Ishikawa (cell line): ENCODE measurements around the gene COL8A2.
A peak's percentile ranks its signal among the peaks of the same experiment; 100 is the strongest.

Experiments used
- CEBPB ChIP-seq: IDR thresholded peaks from 2 replicates; pipeline ENCODE4 v1.6.1; 2012
- CREB1 ChIP-seq: IDR thresholded peaks from 2 replicates; pipeline ENCODE4 v1.6.1; 2012; ENCODE audit warnings: low read depth
- EGR1 ChIP-seq: IDR thresholded peaks from 2 replicates; pipeline ENCODE4 v1.6.1; 2012
- EP300 ChIP-seq: IDR thresholded peaks from 2 replicates; pipeline ENCODE4 v1.6.1; 2012; ENCODE audit warnings: borderline replicate concordance
- FOXM1 ChIP-seq: IDR thresholded peaks from 2 replicates; pipeline ENCODE4 v1.6.1; 2012; ENCODE audit warnings: low read depth, borderline replicate concordance
- MAX ChIP-seq: IDR thresholded peaks from 2 replicates; pipeline ENCODE4 v1.6.1; 2012
- NFIC ChIP-seq: IDR thresholded peaks from 2 replicates; pipeline ENCODE4 v1.6.1; 2012
- RAD21 ChIP-seq: IDR thresholded peaks from 2 replicates; pipeline ENCODE4 v1.6.1; 2012; ENCODE audit warnings: low read depth
- REST ChIP-seq: IDR thresholded peaks from 2 replicates; pipeline ENCODE4 v1.6.1; 2012; ENCODE audit warnings: low read depth, mild to moderate bottlenecking
- TAF1 ChIP-seq: IDR thresholded peaks from 2 replicates; pipeline ENCODE4 v1.6.1; 2012; ENCODE audit warnings: low read depth, mild to moderate bottlenecking
- TCF12 ChIP-seq: IDR thresholded peaks from 2 replicates; pipeline ENCODE4 v1.6.1; 2012; ENCODE audit warnings: low read depth
- TEAD4 ChIP-seq: IDR thresholded peaks from 2 replicates; pipeline ENCODE4 v1.6.1; 2012
- USF1 ChIP-seq: IDR thresholded peaks from 2 replicates; pipeline ENCODE4 v1.6.1; 2012
- YY1 ChIP-seq: IDR thresholded peaks from 2 replicates; pipeline ENCODE4 v1.6.1; 2012; ENCODE audit warnings: low read depth
- ZBTB7A ChIP-seq: IDR thresholded peaks from 2 replicates; pipeline ENCODE4 v1.6.1; 2012; ENCODE audit warnings: low read depth

The COL8A2 gene

GRCh38 chr1:36157115-36157903, 32.3 kb upstream of the COL8A2 start:
- TF ChIP-seq CREB1, result no peak
- 0 out of 2 replicates have a peak, but pooled peaks have one; percentile 3 for TF ChIP-seq TCF12

- TF ChIP-seq TCF12 (peak; percentile 55; the same call in 1 of the 2 replicates), USF1 (peak; percentile 38; the same call in 1 of the 2 replicates), REST (no peak), CREB1 (no peak), CEBPB (no peak), EP300 (0 out of 2 replicates have a peak, but pooled peaks have one; percentile 14), TEAD4 (0 out of 2 replicates have a peak, but pooled peaks have one; percentile 11), NFIC (peak; percentile 46; the same call in 1 of the 2 replicates), YY1 (no peak), ZBTB7A (peak; percentile 69; the same call in 1 of the 2 replicates), FOXM1 (no peak), MAX (no peak; the same call in 1 of the 2 replicates)
These were observed 31.5 kb upstream of the COL8A2 start for GRCh38 chr1:36156329-36157114.

GRCh38 chr1:36155408-36156328, 30.6 kb upstream of the COL8A2 start, which contains the start of gene MAP7D1:
Gene MAP7D1, plus strand, starts transcription at chr1:36156160. Its CDS starts 258 bp downstream, at chr1:36156418.
- TF ChIP-seq MAX (0 out of 2 replicates have a peak, but pooled peaks have one; percentile 11), YY1 (0 out of 2 replicates have a peak, but pooled peaks have one; percentile 13), TAF1 (peak; percentile 37; the same call in 1 of the 2 replicates), NFIC (no peak), RAD21 (no peak), FOXM1 (no peak), CEBPB (no peak), TCF12 (0 out of 2 replicates have a peak, but pooled peaks have one; percentile 26), USF1 (no peak), REST (no peak), ZBTB7A (peak; percentile 71; the same call in 1 of the 2 replicates), EGR1 (no peak; the same call in 1 of the 2 replicates), EP300 (no peak)

GRCh38 chr1:36154765-36155407, 29.9 kb upstream of the COL8A2 start:
- no peak for TF ChIP-seq CEBPB

GRCh38 chr1:36154335-36154734, 29.3 kb upstream of the COL8A2 start:
- TF ChIP-seq TCF12 (no peak), REST (no peak), FOXM1 (no peak), USF1 (no peak), MAX (no peak), YY1 (no peak), TEAD4 (no peak), RAD21 (no peak), CEBPB (no peak), ZBTB7A (no peak), TAF1 (no peak), CREB1 (no peak), EP300 (no peak), NFIC (no peak), EGR1 (no peak)
